ENCODE results near the gene HMCN1. TPM values are rescaled to one million over a fixed set of nuclear protein-coding genes. Genes with fewer than 3 reads are reported as not detected.

The HMCN1 gene
- 41.3 and 81.7 TPM in 2 replicates for total RNA-seq

GRCh38 chr1:185733818-185734735 is at the start of gene HMCN1:
HMCN1 (plus strand) TSS chr1:185734391; CDS start chr1:185734780, 389 bp downstream.

Measured in smooth muscle cell of the umbilical artery (primary cell).